Epidermal melanocyte (primary cell): ENCODE data around the gene CD4.
A peak's percentile ranks its signal among the peaks of the same experiment; 100 is the strongest.
"Not testable (repeated sequence)": the region's sequence is repeated elsewhere in the genome, so short reads cannot be mapped to it uniquely, and the experiment has no call there.

Experiments
- DNase-seq: peaks from one replicate; pipeline ENCODE4 v3.0.0; 2011; ENCODE audit warnings: low spot score; ENCODE audit not compliant: insufficient read length

The CD4 gene

DNA sequence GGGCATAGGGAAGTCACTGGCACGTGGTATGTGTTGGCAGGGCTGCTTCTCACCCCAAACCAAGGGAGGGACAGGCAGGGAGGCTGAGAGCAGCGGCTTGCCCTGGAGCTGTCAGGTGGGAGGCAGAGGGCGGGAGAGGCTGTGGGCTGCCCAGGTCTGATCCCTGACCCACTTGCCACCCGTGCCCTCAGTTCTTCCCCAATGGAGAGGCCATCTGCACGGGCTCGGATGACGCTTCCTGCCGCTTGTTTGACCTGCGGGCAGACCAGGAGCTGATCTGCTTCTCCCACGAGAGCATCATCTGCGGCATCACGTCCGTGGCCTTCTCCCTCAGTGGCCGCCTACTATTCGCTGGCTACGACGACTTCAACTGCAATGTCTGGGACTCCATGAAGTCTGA lies 56.1 kb downstream of the CD4 start:
- DNase-seq: no peak

DNA sequence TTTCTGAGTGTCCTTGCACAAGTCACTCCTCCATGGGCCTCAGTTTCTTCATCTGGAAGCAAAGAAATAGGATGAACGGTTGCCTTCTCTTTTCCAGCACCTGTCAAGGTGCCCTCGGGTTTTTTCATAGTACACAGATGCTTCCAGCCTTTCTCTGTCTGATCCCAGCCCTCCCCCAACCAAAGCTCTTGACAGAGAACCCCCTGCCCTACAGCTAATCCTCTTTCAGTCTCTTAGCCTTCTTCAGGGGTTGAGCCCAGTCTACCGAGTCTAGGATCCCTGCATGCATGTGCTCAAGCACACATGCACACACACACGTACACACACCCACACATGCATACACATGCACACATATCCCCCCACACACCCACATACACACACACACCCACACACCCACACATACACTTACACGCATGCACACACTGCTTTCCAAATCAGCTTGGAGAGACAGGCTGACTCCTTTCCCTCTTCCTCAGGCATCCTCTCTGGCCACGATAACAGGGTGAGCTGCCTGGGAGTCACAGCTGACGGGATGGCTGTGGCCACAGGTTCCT lies 57.1 kb downstream of the CD4 start:
- DNase-seq: no peak

DNA sequence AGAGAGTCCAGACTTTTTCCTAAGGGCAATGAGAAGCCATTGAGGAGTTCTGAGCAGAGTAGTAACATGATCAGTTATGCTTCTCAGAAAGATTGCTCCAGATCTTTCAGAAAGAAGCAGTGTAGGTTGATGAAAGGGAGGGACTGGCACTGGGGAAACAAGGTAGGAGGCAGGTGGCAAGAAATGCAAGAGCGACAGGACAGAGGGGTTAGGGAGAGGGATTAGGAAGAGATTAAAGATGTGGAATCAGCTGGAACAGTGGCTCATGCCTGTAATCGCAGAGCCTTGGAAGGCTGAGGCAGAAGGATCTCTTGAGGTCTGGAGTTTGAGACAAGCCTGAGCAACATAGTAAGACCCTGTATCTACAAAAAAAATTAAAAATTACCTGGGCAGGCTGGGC lies 58.3 kb downstream of the CD4 start:
- no peak for DNase-seq

DNA sequence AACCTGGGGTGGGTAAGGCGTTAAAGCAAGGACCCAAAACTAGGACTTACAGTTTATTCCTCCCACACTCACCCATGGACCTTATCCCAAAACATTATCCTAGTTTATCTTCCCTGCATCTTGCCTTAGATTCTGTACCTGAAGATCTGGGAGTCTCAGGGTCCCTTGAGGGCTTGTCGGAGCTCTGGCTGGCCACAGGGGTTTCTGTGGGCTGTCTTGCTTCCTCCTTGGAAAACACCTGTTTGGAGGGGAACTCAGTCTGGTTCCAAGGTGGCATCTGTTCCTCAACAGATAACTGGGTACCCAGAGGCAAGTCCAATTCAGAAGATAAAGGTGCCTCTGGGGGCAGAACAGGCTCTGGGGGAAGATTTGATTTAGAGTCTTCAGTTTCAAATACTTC lies 60.1 kb downstream of the CD4 start:
- no peak for DNase-seq

DNA sequence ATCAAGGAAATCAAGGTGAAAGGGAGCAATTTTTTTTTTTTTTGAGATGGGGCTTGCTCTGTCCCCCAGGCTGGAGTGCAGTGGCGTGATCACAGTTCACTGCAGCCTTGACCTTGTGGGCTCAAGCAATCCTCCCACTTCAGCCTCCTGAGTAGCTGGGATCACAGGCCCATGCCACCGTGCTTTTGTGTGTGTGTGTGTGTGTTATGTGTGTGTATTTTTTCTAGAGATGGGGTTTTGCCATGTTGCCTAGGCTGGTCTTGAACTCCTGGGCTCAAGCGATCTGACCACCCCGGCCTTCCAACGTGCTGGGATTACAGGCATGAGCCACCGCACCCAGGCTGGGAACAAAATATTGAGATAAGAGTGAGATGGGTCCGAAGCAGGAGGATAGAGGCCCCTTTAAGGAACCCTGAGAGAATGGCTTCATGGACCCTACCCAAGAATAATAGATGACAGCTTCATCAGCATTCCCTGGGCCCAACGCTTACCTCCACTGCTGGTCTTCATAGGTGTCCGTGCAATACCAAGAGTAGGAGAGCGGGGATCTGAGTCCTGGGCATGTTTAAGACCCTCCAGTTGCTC lies 60.7 kb downstream of the CD4 start:
- DNase-seq: no peak

DNA sequence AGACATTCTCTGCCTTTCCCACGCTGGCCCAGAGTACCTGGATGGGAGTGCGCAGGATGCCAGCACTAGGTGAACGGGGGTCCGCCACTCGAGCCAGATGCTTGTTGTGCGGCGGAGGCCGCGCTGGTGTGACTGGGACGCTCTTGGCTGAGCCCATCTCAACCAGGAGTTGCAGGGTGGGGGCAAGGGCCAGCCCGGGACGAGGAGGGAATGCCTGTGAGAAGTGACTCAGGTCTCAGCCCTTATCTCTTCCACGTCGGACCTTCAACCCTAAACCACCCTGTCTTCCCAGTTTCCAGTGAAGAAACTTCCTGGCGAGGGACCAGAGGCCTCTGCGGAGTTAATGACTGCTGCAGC lies 61.4 kb downstream of the CD4 start:
- DNase-seq: no peak

DNA sequence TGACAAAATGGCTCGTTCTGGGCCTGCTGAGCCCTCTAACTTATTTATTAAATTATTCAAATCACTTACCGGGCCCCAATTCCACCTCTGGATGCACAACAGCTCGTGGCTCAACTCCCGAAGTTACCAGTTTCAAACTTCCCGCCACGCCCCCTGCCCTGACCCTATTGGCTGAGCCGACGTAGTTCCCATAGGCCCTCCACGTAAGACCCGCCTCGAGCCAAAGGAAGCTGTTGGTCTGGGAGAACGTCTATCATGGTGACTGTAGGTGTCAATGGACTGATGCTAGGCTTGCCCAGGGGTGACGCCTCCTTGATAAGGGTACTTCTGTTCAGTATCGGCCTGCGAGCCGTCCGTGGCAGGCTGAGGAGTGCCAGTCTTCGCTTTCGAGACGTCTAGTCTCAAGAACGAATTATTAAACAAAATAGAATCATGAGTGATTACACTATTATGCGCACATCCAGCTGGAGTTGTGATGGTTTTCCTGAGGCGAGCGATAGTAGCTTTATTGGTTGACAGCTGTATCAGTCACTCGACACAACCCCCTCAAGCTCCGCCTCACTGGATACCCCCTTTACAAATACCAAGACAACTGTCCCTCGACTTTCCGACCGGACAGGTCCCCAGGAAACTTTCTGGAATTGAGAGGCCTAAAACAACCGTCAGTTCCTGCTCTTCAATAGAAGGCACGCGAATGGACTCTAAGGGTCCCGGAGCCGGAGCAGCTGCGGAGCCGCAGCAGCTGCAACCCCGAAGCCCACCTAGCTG lies 62.0 kb downstream of the CD4 start, which contains the start of gene CDCA3:
TSS of gene CDCA3 (minus strand) at position 134 of the 768 bp plus-strand sequence. CDS start 334 bp downstream, outside the sequence.
- DNase-seq: peak; percentile 100

DNA sequence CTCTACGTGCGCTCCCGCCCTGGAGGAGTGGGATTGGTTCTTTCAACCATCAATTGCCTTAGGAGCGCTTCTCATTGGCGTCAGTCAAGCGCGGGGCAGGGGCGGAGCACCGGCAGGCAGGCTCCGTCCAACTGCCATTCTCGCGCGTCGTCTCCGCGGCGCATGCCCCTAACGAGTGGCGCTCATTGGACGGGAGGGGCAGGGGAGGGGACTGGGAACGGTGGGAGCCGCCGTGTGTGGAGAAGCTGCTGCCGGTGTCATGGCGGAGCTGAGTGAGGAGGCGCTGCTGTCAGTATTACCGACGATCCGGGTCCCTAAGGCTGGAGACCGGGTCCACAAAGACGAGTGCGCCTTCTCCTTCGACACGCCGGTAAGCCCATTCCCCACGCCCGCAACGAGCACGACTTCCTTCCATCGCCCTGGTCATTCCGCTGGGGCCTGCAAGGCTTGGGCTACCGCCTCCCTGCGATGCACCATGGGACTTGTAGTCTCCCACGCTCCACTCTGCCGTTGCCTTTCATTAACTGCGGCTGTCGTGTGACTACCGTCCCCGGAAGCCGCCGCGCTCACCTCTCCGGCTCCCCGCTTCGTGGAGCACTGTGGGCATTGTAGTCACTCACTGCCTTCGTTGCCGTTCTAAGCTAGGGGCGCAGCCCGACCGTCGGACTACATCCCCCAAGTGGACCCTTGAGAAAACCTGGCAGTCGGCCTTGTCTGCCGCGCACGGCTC lies 62.8 kb downstream of the CD4 start, which contains the start of gene USP5:
TSS of gene USP5 (plus strand) at position 230 of the 730 bp plus-strand sequence. CDS start at position 260, 30 bp downstream.
- peak; percentile 97 for DNase-seq

DNA sequence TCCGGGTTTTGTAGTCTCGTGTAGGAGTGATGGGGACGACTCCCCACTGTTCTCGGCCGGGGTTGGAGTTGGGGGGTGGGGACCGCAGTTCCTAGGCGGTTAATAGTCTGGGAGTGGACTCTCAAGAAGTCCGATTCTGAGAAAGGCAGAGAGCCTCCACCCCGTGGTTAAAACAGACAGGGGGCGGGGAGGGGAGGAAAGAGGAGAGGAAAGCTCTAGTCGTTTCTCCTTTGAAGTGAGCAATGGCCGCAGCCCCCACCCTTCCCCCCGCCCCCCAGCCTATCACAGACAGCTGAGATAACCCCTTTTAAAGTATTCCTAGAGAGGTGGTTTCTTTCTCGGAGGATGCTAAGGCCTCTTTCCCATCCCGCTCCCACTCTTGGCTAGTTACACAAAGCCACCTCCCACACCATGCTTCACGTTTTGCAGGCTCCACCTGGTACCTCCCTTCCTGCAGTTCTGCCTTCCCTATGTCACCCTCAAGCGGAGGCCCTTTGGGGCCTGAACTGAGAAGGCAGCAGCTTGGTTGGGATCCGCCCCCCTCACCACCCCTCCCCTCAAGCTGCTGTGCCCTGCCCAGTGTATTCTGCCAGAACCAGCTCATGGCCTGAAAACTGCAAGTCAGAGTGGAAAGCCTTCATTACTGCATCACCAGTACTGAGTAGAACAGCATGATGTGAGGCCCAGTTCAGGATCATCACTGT lies 63.5 kb downstream of the CD4 start:
- peak; percentile 46 for DNase-seq

DNA sequence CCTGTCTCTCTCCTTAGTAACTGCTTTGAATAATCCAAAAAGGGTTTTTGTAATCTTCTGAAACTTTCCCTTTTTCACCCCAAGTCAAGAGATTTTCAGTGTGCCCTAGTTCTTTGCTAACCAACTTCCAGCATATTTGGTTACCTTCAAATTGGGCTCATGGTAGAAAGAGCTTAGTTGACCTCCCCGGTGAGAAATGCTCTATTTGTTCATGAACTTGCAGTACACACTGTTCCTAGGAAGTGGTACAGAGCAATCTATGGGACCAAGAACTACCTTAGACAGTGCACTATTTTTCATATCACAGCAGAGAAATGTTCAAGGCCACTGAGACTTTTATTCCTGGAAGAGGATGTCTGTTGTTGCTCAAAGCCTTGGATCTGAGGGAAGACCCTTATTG lies 64.3 kb downstream of the CD4 start:
- DNase-seq: no peak

DNA sequence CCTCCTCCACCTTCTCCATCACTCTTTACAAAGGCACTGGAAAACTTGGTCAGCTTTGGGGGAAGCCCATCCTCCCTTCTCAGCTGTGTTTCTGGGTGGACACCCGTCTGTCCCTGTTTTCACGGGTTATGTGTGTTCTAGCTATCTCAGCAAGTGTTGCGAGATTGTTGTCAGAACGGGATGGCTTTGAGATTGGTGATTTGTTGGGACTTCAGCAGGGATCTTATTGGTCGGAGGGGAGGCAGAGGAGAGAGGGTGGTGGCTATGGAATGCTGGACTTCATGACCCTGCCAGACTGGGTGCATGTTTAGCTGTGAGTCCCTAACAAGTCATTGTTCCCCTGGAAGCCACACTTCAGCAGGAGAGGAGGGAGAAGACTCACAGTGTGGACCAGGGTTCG lies 64.7 kb downstream of the CD4 start:
- no peak for DNase-seq

DNA sequence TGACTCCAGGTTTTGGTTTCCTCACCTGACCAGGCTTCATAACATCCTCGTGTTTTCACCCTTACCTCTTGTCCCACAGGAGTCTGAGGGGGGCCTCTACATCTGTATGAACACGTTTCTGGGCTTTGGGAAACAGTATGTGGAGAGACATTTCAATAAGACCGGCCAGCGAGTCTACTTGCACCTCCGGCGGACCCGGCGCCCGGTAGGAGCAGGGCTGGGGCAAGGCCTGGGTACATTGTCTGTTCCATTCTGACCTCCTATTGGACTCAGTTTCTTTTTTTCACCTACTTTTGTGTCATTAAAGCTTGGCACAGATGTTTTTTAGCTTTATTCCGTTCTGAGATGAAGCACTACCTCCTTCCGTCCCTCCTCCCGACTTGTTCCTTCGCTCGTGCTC lies 66.0 kb downstream of the CD4 start:
- no peak for DNase-seq

DNA sequence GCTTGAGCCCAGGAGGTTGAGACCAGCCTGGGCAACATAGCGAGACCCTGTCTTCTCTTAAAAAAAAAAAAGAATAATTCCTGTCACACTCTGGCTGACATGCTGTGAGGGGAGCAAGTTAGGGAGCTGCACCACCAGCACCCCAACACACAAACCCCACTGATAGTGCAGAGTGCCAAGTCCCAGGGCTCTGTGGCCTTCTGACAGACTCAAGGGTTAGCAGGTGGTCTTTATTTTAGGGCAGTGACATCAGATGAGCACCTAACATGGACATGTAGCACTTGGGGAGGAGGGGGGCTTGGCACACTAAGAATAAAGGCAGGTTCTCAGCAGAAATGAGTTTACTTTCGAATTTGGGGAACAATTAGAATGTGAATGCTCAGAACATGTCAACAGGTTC lies 69.5 kb downstream of the CD4 start:
- DNase-seq: no peak

DNA sequence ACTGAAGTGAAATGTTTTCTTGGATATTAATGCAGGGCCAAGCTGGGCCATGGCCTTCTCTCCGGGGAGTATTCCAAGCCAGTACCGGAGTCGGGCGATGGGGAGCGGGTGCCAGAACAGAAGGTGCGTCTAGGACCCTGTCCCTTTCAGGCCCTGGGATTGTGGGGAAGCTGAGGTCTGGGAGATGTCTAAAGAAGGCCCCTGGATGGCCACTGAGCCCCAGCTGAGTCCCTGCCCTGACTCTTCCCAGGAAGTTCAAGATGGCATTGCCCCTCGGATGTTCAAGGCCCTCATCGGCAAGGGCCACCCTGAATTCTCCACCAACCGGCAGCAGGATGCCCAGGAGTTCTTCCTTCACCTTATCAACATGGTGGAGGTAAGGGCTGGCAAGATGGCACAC lies 70.8 kb downstream of the CD4 start:
- DNase-seq: no peak

DNA sequence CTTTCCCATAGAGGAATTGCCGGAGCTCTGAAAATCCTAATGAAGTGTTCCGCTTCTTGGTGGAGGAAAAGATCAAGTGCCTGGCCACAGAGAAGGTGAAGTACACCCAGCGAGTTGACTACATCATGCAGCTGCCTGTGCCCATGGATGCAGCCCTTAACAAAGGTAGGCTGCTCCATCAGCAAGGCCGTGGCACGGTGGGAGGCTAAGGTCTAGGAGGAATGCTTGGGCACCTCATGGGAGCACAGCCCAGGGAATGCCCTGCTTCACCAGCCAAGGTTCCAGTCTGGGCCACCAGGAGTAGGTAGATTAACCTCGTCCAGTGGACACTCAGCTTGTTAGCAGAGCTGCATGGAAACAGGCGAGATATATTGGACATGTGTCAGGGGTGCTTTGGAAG lies 71.6 kb downstream of the CD4 start:
- no peak for DNase-seq

DNA sequence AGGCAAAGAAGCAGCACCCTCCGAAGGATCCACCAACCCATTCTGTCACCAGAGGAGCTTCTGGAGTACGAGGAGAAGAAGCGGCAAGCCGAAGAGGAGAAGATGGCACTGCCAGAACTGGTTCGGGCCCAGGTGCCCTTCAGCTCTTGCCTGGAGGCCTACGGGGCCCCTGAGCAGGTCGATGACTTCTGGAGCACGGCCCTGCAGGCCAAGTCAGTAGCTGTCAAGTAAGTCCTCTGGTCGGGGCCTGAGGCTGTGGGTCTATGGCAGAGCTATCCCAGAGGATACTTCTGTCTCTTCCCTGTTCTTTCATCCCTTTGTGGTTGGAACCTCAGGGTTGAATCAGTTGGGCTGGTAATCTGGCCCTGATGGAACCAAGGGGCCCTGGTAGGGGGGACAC lies 72.1 kb downstream of the CD4 start:
- DNase-seq: no peak

DNA sequence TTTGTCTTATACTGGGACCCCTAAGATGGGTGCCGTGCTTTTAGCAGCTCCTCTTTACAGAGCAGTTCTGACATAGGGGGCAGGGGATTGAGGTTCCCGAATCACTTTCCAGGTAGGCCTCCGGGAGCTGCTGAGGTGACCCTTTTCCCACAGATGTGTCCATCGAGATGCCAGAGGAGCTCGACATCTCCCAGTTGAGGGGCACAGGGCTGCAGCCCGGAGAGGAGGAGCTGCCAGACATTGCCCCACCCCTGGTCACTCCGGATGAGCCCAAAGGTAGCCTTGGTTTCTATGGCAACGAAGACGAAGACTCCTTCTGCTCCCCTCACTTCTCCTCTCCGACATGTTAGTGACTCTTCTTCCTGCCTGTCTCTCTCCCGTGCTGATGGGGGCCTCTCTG lies 73.7 kb downstream of the CD4 start:
- DNase-seq: no peak

DNA sequence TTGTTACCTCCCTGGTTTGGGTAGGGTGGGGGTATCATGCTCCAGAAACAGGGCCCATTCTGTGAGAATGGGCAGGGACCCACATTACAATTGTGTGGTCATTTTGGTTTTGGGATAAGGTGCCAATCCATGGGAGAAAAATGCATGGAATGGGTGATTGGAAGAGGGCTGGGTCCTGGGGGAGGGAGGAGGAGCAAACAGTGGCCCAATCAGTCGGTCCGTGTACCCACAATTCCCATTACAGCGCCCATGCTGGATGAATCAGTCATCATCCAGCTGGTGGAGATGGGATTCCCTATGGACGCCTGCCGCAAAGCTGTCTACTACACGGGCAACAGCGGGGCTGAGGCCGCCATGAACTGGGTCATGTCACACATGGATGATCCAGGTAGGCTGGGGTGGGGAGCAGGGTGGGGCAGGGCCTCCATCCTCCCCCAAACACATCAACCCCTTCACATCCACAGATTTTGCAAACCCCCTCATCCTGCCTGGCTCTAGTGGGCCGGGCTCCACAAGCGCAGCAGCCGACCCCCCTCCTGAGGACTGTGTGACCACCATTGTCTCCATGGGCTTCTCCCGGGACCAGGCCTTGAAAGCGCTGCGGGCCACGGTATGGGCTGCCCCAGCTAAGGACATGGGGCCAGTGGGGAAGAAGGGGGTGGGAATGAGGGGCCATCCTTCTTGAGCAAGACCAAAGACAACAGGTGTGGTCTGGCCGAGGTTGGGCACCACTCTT lies 74.4 kb downstream of the CD4 start:
- DNase-seq: no peak

DNA sequence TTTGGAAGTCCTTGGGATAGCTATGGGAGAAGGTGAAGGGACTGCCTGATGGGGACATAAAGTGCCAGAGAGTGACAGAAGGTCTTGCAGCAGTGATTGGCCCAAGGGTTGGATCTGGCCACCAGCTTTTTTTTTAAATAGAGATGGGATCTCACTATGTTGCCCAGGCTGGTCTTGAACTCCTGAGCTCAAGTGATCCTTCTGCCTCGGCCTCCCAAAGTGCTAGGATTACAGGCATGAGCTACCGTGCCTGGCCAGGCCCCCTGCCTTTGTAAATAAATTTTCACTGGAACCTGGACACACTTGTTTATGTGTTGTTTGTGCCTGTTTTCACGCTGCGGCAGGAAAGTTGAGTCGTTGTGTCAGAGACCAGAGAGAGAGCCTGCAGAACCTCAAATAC lies 76.0 kb downstream of the CD4 start:
- DNase-seq: not testable (repeated sequence)

DNA sequence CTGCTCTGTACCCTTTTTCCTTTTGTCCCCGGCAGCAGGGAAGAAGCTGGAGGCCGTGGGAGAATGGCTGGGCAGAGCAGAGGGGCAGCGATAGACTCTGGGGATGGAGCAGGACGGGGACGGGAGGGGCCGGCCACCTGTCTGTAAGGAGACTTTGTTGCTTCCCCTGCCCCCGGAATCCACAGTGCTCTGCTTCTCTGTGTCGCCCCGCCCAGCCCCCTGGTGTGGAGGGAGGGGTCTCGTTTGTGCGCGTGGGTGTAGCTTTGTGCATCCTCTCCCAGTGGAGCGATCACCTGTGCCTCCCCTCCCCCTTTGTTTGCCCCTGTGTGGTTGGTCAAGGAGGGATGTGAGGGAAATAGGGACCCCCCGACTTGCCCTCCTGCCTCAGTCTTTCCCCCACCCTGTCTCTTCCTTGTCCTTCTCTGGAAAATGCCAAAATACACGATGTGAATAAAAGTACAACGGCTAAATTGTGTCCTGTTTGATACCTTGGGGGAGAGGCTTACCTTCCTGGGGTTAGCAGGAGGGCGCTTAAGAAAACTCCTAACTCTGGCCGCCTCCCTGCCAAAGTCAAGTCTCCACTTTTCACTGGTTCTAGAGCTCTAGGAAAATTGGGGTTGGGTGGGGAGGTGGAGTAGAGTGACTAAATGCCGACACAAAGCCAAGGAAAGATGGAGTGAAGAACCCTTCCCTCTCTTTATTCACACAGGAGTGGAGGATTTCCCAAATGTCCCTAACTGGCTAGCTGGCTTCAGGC lies 77.0 kb downstream of the CD4 start:
- DNase-seq: no peak
